NCI-H524 treated with DMSO at 0.1 percent for 48 hours (cell line): ENCODE results near the gene ZNF74.
A peak's percentile ranks its signal among the peaks of the same experiment; 100 is the strongest.
"Not testable (repeated sequence)": the region's sequence is repeated elsewhere in the genome, so short reads cannot be mapped to it uniquely, and the experiment has no call there.

Experiments
- DNase-seq: peaks from one replicate; lab custom pipeline; 2025; lab: John Stamatoyannopoulos, UW

Gene ZNF74

DNA sequence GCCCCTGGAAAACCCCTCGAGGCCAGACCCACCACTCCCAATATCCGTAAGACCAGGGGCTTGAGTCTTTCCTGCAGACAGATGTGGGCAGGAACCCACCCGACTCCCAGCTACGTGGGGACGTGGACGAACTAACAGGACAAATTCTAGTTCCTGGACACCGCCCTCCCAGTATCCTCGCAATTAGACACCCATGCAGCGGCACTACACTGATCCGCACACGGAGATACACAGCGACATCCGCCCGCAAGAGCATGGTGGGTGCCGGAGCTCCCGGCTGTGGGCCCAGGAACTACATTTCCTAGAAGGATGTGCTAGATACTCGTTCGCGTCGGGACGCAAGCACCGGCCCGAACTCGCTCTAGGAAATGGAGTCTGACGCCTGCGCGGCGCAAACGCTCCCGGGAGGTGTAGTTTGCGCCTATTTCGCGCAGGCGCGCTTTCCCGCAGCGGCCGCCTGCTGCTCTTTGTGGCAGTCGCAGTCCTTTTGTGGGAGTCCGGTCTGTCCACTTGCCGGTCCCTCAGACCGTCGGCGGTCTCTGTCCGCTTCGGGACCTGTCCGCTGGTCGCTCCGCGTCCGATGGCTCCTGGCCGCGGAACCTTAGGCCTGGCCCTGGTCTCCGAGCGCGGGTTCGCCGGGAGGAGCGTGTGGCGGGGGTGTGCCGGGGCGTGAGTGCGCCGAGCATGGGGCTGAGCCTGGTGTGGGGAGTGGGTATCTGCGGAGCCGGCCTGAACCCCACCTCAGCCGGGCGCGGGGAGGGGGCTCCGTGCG lies at the start of gene ZNF74:
Gene ZNF74 (plus strand): TSS at position 447 of the 772 bp plus-strand sequence. CDS start 478 bp downstream, outside the sequence.
- peak; percentile 86 for DNase-seq

DNA sequence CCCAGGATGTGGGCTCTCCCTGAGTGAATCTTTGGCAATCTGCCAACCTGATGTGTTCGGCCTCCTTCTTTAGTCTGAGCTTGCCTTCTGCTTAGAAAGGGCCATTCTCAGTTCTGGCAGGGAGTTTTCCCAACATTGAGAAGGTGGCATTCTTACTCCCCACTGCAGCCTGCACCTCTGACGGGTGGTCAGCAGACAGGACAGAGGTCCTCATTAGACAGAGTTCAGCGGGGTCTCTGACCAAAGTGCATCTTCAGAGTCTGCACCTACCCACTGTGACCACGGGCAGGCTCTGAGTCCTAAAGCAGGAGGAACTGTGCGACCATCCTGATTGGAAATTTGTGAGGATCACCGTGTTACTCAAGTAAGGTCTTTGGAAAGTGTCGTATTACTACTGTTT lies 47.4 kb upstream of the ZNF74 start:
- not testable (repeated sequence) for DNase-seq

DNA sequence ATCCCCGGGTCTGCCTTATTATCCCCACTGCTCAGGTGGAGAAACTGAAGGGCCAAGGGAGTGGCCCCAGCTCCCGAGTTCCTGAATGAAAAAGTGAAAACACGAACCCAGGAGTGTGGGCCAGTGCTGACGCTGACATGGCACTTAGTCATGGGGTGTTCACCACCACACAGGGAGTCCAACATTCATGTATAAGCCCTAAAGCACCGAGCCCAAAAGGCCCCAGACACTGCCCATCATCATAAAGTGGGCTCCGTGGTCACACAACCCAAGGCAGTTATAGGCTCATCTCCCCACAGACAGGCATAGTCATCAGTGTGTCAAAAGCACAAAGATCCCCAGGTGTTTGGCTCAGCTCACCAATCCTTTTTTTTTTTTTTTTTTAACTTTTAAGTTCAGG lies 41.4 kb upstream of the ZNF74 start:
- not testable (repeated sequence) for DNase-seq

DNA sequence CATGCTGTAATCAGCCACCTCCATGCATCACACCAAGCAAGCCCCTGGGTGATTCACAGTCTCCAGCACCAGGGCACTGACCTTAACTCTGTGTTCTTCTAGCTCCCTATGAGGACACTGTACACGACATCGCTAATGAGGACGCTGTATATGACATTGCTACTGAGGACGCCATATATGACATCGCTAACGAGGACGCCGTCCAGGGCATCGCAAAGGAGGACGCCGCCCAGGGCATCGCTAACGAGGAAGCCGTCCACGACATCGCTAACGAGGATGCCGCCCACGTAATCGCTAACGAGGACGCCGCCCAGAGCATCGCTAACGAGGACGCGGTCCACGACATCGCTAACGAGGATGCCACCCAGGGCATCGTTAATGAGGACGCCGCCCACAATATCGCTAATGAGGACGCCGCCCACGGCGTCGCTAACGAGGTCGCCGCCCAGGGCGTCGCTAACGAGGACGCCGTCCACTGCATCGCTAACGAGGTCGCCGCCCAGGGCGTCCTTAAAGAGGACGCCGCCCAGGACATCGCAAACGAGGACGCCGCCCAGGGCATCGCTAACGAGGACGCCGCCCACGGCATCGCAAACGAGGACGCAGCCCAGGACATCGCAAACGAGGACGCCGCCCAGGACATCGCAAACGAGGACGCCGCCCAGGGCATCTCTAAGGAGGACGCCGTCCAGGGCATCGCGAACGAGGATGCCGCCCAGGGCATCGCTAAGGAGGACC lies 39.5 kb upstream of the ZNF74 start:
- DNase-seq: no peak

DNA sequence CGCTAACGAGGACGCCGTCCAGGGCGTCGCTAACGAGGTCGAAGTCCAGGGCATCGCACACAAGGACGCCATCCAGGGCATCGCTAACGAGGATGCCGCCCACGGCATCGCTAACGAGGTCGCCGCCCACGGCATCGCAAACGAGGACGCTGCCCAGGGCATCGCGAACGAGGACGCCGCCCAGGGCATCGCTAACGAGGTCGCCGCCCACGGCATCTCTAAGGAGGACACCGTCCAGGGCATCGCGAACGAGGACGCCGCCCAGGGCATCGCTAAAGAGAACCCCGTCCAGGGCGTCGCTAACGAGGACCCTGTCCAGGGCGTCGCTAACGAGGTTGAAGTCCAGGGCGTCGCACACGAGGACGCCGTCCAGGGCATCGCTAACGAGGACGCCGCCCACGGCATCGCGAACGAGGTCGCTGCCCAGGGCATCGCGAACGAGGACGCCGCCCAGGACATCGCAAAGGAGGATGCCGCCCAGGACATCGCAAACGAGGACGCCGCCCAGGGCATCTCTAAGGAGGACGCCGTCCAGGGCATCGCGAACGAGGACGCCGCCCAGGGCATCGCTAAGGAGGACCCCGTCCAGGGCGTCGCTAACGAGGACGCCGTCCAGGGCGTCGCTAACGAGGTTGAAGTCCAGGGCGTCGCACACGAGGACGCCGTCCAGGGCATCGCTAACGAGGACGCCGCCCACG lies 37.9 kb upstream of the ZNF74 start:
- not testable (repeated sequence) for DNase-seq

DNA sequence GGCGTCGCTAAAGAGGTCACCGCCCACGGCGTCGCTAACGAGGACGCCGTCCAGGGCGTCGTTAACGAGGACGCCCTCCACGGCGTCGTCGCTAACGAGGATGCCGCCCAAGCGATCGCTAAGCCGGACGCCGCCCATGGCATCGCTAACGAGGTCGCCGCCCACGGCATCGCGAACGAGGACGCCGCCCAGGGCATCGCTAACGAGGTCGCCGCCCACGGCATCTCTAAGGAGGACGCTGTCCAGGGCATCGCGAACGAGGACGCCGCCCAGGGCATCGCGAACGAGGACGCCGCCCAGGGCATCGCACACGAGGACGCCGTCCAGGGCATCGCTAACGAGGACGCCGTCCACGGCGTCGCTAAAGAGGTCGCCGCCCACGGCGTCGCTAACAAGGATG lies 37.0 kb upstream of the ZNF74 start:
- not testable (repeated sequence) for DNase-seq

DNA sequence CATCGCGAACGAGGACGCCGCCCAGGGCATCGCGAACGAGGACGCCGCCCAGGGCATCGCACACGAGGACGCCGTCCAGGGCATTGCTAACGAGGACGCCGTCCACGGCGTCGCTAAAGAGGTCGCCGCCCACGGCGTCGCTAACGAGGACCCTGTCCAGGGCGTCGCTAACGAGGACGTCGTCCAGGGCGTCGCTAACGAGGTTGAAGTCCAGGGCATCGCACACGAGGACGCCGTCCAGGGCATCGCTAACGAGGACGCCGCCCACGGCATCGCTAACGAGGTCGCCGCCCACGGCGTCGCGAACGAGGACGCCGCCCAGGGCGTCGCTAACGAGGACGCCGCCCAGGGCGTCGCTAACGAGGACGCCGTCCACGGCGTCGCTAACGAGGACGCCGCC lies 36.0 kb upstream of the ZNF74 start:
- DNase-seq: not testable (repeated sequence)

DNA sequence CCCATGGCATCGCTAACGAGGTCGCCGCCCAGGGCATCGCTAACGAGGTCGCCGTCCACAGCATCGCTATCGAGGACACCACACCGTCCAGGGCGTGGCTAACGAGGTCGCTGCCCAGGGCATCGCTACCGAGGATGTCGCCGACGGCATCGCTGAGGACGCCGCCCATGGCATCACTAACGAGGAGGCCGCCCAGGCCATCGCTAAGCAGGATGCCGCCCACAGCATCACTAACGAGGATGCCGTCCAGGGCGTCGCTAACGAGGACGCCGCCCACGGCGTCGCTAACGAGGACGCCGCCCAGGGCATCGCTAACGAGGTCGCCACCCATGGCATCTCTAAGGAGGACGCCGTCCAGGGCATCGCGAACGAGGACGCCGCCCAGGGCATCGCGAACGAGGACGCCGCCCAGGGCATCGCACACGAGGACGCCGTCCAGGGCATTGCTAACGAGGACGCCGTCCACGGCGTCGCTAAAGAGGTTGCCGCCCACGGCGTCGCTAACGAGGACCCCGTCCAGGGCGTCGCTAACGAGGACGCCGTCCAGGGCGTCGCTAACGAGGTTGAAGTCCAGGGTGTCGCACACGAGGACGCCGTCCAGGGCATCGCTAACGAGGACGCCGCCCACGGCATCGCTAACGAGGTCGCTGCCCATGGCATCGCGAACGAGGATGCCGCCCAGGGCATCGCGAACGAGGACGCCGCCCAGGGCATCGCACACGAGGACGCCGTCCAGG lies 35.3 kb upstream of the ZNF74 start:
- not testable (repeated sequence) for DNase-seq

DNA sequence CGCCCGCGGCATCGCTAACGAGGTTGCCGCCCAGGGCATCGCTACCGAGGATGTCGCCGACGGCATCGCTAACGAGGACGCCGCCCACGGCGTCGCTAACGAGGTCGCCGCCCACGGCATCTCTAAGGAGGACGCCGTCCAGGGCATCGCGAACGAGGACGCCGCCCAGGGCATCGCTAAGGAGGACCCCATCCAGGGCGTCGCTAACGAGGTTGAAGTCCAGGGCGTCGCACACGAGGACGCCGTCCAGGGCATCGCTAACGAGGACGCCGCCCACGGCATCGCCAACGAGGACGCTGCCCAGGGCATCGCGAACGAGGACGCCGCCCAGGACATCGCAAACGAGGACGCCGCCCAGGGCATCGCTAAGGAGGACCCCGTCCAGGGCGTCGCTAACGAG lies 33.7 kb upstream of the ZNF74 start:
- not testable (repeated sequence) for DNase-seq

DNA sequence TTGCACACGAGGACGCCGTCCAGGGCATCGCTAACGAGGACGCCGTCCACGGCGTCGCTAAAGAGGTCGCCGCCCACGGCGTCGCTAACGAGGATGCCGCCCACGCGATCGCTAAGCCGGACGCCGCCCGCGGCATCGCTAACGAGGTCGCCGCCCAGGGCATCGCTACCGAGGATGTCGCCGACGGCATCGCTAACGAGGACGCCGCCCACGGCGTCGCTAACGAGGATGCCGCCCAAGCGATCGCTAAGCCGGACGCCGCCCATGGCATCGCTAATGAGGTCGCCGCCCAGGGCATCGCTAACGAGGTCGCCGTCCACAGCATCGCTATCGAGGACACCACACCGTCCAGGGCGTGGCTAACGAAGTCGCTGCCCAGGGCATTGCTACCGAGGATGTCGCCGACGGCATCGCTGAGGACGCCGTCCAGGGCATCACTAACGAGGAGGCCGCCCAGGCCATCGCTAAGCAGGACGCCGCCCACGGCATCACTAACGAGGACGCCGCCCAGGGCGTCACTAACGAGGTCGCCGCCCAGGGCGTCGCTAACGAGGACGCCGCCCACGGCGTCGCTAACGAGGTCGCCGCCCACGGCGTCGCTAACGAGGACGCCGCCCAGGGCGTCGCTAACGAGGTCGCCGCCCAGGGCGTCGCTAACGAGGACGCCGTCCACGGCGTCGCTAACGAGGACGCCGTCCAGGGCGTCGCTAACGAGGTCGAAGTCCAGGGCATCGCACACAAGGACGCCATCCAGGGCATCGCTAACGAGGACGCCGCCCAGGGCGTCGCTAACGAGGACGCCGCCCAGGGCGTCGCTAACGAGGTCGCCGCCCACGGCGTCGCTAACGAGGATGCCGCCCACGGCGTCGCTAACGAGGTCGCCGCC lies 32.8 kb upstream of the ZNF74 start:
- DNase-seq: not testable (repeated sequence)

DNA sequence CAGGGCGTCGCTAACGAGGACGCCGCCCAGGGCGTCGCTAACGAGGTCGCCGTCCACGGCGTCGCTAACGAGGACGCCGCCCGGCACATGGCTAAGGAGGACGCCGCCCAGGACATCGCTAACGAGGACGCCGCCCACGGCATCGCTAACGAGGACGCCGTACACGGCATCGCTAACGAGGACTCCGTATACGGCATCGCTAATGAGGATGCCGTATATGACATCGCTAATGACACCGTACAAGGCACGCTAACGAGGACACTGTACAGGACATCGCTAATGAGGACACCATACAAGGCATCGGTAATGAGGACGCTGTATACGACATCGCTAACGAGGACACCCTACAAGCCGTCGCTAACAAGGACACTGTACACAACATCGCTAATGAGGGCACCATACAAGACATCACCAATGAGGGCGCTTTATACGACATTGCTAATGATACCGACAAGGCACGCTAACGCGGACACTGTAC lies 32.2 kb upstream of the ZNF74 start:
- not testable (repeated sequence) for DNase-seq

DNA sequence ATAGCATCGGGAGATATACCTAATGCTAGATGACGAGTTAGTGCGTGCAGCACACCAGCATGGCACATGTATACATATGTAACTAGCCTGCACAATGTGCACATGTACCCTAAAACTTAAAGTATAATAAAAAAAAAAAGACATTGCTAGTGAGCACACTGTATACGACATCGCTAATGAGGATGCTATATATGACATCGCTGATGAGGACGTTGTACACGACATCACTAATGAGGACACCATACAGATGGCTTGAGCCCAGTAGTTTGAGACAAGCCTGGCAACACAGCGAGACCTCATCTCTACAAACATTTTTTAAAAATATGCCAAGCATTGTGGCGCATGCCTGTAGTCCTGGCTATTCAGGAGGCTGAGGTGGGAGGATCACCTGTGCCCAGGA lies 31.5 kb upstream of the ZNF74 start:
- not testable (repeated sequence) for DNase-seq

DNA sequence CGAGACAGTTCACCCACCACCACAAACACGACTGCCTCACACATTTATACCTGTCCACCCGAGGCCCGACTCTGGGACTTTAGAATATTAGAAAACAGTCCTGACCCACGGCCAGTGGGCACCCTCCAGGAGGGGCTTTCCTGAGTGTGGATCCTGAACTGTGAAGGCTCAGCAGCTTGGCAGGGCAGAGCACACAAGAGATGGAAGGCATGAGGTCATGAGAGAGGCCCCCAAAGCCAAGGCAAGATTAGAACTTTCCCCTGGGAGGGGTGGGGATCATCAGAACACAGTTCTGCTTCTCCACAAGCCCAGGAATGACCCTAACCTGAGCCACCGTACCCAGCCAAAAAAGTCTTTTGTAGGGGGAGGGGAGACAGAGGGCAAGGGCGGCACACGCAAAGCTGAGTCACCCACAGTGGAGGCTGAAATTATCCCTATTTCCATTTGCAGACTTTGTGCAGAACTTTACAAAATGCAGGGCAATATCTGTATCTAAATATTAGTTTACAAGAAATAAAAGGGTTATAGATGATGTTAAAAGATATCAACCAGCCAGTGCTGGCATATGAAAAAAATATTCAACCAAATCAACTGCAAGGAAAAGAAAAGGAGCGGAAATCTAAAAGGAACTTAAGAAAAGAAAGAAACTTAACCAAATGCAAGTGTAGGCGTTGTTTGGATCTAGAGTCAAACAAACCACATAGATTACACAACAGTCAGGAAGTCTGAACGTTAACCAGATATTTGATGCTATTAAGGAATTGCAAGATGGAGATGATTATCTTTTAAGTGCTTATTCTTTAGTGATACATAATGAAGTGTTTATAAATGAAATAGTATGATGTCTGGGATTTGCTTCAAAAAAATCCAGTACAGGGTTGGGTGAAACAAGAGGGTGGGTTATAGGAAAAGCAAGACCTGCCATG lies 29.4 kb upstream of the ZNF74 start:
- not testable (repeated sequence) for DNase-seq

DNA sequence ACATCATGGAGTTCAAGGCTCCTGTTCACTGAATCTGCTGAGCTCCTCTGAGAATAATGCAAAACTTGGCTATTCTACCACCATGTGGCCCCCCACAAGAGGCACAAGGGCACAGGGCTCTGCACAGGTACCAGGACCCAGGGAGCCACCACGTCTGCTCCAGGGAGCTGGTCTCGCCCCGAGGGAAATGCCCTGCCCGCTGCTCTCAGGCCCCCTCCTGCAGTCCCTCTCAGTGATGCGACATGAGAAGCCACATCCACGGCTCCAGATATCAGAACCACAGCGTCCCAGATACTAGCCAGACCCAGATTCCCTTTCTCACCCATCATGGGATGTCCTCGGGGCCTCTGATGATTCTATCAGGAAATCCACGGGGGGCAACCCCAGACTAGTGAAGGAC lies 27.1 kb upstream of the ZNF74 start:
- DNase-seq: not testable (repeated sequence)

DNA sequence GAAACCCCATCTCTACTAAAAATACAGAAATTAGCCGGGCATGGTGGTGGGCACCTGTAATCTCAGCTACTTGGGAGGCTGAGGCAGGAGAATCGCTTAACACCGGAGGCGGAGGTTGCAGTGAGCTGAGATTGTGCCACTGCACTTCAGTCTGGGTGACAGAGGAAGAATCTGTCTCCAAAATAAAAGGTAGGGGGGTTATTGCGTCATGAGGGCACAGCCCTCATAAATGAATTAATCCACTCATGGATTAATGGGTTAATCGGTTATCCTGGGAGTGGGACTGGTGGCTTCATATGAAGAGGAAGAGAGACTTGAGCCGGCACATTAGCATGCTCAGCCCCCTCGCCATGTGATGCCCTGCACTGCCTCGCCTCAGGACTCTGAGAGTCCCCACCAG lies 25.1 kb upstream of the ZNF74 start:
- not testable (repeated sequence) for DNase-seq

DNA sequence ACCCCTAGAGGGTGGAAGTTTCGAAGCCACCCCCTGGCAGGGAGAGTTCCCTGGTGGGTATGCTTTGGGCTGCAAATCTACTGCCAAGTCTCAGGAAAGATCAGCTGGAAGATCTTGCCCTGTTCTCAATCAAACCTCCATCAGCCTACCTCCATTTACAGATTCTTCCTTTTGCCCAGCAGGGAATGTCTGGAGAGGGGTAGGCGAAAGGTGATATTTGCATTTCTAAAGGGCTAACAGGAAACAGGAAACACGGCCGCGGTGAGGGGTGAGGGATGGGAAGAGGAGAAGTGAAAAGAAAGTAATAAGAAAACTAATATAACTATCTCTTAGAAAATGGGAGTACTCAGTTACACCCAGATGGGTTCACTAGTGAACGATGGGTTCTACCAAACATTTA lies 22.3 kb upstream of the ZNF74 start:
- not testable (repeated sequence) for DNase-seq

DNA sequence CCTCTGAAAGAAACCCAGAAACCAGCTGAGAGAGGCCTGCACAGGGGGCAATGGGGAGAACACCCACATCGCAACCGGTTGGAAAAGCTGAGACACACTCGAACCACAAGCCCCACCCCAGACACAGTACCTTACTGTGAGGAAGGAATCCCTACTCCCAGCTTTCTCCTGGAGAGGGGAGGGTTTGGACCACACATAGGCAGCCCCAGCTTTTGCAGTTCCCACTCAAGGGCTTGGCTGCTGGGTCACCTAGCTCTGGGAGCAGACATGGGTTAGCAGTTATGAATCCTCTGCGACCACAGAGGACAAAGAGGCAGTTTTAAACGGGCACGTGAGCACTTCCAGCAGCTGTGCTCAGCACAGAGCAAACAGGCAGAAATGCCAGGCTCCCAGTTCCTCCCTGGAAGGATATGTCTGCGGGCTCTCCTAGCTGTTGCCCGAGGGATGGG lies 21.5 kb upstream of the ZNF74 start:
- not testable (repeated sequence) for DNase-seq

DNA sequence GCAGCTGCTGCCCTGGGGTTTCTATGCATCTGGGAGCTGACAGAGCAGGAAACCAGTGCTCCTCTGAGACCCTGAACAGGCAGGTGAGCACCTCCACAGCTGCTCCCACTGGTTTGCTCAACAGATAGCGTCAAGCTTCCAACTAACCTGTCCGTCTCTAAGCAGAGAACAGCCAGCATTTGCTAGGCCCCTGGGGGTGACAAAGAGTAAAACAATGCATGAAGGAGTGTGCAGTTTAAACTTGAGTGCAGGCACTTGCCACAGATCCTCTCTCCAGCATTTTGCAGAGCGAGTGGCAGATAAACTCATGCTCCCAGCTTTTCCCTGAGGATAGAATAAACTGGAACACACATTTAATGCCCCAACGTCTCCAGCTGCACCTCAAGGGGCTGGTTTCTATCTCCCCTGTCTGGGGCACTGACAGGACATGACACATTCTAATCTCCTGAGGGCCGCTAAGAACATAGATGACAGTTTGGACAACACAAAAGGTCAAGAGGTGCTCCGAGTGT lies 20.7 kb upstream of the ZNF74 start:
- DNase-seq: not testable (repeated sequence)

DNA sequence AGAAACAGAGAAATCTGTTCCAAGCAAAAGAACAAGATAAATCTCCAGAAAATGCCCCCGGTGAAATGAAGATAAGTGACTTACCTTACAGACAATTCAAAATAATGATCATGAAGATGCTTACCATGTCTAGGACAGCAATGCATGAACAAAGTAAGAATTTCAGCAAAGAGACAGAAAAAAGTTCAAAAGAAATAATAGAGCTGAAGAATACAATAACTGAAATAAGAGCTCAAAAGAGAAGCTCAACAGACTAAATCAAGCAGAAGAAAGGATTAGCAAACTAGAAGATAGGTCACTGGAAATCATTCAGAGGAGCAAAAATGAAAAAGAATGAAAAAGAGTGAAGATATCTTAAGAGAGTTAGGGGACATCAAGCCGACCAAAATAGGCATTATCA lies 19.8 kb upstream of the ZNF74 start:
- not testable (repeated sequence) for DNase-seq
